Measurements from ENCODE around the gene FLNC. TPM values are rescaled to one million over a fixed set of nuclear protein-coding genes. Genes with fewer than 3 reads are reported as not detected.
A peak's percentile ranks its signal among the peaks of the same experiment; 100 is the strongest.

Gene FLNC
- total and polyA plus RNA-seq, 9 of the 15 experiments (the other 6 are each of a cell fraction or from before 2014, with no cell fraction given) = 0.90 to 155 (median 28.8) TPM

DNA sequence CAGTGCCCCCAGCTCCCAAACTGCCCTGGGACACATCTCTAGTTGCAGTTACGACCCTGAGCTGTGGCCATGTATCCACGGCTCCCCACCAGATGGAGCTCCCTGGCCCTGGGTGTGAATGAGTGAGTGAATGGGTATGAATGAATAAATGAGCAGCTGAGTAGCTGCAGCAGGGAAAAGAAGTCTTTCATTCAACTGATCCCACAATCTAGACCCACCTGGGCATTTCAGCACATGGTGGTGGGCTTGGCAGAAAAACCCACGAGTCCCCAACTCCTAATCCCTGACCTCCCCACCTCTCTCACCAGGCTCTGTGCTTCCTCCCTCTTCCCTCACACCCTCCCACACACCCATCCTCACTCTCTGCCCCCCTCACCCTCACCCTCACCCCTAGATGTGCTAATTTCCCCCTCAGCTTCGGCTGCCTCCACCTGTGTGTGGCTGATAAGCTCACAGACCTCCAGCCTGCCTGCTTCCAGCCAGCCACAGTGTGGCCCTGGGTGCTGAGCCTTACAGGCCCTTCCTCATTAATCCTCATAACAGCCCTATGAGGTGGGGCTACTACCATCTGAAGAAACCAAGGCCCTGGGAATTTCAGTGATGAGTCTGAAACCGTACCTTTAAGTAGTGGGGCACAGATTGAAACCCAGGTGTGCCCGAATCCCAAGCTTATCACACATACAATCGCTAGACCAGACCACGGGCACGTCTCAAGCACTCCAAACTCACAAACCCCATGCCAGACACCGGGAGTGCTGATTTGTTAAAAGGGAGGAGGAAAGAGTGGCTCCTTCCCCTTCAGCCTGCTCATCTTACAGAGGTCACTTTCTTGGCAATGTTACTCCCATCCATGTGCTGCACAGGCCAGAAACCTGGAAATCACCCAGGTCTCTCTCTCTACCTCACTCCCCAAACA is 30.2 kb downstream of the FLNC start (continued):
- TF ChIP-seq ZNF146 (CRISPR knock-in tag; IDR thresholded peaks at IDR 0.05; ENCODE audit: unreplicated experiment) (no peak), NFE2L1 (tag; IDR thresholded peaks at IDR 0.05; ENCODE audit: borderline replicate concordance, low read depth) (no peak), RBM17 (IDR thresholded peaks at IDR 0.05; ENCODE audit: borderline replicate concordance, low read depth, low read length) (no peak), DIDO1 (tag; IDR thresholded peaks at IDR 0.05; ENCODE audit: low read depth) (no peak), TCF7 (IDR thresholded peaks at IDR 0.05; ENCODE audit: borderline replicate concordance) (peak; percentile 29), MAFG (tag; conservative IDR thresholded peaks at IDR 0.05) (0 out of 2 replicates have a peak, but pooled peaks have one; percentile 3), RBM39 (optimal IDR thresholded peaks at IDR 0.05; ENCODE audit: low read depth, low read length) (no peak), DDX20 (tag; IDR thresholded peaks at IDR 0.05; ENCODE audit: low read depth) (no peak), BCL6 (CRISPR knock-in tag; IDR thresholded peaks at IDR 0.05) (no peak), DACH1 (IDR thresholded peaks at IDR 0.05; ENCODE audit: partially characterized antibody) (peak; percentile 92), SMARCA5 (IDR thresholded peaks at IDR 0.05) (no peak), TCFL5 (CRISPR knock-in tag; conservative IDR thresholded peaks at IDR 0.05) (no peak), ZNF778 (CRISPR knock-in tag; IDR thresholded peaks at IDR 0.05) (no peak), RBM22 (IDR thresholded peaks at IDR 0.05; ENCODE audit: low read depth, low read length, poor library complexity, severe bottlenecking) (no peak), SP2 (IDR thresholded peaks at IDR 0.05; ENCODE audit: extremely low read depth, low read depth, low read length, poor library complexity, severe bottlenecking) (no peak)
- TF ChIP-seq, protein P1, sequence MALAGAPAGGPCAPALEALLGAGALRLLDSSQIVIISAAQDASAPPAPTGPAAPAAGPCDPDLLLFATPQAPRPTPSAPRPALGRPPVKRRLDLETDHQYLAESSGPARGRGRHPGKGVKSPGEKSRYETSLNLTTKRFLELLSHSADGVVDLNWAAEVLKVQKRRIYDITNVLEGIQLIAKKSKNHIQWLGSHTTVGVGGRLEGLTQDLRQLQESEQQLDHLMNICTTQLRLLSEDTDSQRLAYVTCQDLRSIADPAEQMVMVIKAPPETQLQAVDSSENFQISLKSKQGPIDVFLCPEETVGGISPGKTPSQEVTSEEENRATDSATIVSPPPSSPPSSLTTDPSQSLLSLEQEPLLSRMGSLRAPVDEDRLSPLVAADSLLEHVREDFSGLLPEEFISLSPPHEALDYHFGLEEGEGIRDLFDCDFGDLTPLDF (CRISPR knock-in tag; IDR thresholded peaks at IDR 0.05) = peak; percentile 9
- TF ChIP-seq, protein P2, sequence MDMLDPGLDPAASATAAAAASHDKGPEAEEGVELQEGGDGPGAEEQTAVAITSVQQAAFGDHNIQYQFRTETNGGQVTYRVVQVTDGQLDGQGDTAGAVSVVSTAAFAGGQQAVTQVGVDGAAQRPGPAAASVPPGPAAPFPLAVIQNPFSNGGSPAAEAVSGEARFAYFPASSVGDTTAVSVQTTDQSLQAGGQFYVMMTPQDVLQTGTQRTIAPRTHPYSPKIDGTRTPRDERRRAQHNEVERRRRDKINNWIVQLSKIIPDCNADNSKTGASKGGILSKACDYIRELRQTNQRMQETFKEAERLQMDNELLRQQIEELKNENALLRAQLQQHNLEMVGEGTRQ (CRISPR knock-in tag; IDR thresholded peaks at IDR 0.05) = no peak
- TF ChIP-seq, protein P3, sequence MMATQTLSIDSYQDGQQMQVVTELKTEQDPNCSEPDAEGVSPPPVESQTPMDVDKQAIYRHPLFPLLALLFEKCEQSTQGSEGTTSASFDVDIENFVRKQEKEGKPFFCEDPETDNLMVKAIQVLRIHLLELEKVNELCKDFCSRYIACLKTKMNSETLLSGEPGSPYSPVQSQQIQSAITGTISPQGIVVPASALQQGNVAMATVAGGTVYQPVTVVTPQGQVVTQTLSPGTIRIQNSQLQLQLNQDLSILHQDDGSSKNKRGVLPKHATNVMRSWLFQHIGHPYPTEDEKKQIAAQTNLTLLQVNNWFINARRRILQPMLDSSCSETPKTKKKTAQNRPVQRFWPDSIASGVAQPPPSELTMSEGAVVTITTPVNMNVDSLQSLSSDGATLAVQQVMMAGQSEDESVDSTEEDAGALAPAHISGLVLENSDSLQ (IDR thresholded peaks at IDR 0.05) = no peak
- TF ChIP-seq, protein P4, sequence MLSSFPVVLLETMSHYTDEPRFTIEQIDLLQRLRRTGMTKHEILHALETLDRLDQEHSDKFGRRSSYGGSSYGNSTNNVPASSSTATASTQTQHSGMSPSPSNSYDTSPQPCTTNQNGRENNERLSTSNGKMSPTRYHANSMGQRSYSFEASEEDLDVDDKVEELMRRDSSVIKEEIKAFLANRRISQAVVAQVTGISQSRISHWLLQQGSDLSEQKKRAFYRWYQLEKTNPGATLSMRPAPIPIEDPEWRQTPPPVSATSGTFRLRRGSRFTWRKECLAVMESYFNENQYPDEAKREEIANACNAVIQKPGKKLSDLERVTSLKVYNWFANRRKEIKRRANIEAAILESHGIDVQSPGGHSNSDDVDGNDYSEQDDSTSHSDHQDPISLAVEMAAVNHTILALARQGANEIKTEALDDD (IDR thresholded peaks at IDR 0.05) = no peak; the same call in 1 of the 2 replicates
- TF ChIP-seq, protein P5, sequence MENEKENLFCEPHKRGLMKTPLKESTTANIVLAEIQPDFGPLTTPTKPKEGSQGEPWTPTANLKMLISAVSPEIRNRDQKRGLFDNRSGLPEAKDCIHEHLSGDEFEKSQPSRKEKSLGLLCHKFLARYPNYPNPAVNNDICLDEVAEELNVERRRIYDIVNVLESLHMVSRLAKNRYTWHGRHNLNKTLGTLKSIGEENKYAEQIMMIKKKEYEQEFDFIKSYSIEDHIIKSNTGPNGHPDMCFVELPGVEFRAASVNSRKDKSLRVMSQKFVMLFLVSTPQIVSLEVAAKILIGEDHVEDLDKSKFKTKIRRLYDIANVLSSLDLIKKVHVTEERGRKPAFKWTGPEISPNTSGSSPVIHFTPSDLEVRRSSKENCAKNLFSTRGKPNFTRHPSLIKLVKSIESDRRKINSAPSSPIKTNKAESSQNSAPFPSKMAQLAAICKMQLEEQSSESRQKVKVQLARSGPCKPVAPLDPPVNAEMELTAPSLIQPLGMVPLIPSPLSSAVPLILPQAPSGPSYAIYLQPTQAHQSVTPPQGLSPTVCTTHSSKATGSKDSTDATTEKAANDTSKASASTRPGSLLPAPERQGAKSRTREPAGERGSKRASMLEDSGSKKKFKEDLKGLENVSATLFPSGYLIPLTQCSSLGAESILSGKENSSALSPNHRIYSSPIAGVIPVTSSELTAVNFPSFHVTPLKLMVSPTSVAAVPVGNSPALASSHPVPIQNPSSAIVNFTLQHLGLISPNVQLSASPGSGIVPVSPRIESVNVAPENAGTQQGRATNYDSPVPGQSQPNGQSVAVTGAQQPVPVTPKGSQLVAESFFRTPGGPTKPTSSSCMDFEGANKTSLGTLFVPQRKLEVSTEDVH (IDR thresholded peaks at IDR 0.05; ENCODE audit: low read depth, partially characterized antibody) = peak; percentile 13
